ENCODE data around the gene GRID1. TPM values are rescaled to one million over a fixed set of nuclear protein-coding genes. Genes with fewer than 3 reads are reported as not detected.

Gene GRID1
- total and polyA plus RNA-seq, 10 of the 15 experiments (the other 5 are each of a cell fraction or from before 2014, with no cell fraction given), result 0.04 to 0.62 (median 0.08) TPM; not detected in 5

DNA sequence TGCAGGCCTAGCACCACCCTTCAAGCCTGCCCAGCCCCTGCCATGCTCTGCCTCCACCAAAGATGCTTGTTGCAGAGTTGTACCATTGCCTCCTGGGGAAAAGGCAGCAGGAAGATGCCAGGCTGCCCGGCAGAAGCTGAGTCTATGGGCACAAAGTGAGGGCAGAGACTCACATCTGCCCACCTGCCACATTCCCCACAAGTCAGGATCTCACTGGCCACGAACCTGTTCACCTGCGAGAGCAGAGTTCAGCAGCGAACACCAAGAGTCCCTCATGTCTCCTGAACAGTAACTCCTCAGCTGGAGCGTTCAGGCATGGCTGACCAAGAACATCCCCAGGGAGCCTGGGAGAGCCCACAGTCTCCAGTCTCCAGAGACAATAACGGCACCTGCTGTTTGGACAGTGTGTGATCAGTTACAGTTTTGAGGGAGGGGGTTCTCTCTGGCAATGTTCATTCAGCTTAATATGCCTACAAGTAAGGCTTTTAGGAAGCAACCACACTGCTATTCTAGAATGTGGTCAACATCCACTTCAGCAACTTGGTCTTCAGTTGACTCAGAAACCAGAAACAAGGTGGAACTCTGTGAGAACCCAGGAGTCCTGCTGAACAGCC, 78.5 kb downstream of the GRID1 start:
- peak; percentile 14; the same call in 1 of the 3 replicates for ATAC-seq
- H3K9ac ChIP-seq (ENCODE audit: control insufficient read depth, insufficient read depth, low read length), result no peak overlapping the region
- H3K4me1 ChIP-seq (ENCODE audit: control insufficient read depth, insufficient read depth, low read length), result no peaks in the 10 kb centered on the region
- ChIA-PET CTCF (no interaction called here), RAD21 (ENCODE audit: unreplicated experiment) (no interaction called here), POLR2A (no interaction called here), SMC1A (ENCODE audit: uncharacterized antibody, unreplicated experiment) (no interaction called here)
- H3K36me3 ChIP-seq (ENCODE audit: control insufficient read depth in 2 of 2, insufficient read depth in 2 of 2, low read length in 1 of 2), result no peaks in the 10 kb centered on the region
- H3K27ac ChIP-seq (ENCODE audit: control insufficient read depth, insufficient read depth), result no peak overlapping the region
- no peak overlapping the region for H3K4me2 ChIP-seq (ENCODE audit: control insufficient read depth, insufficient read depth)
- no peaks in the 10 kb centered on the region for H3K9me3 ChIP-seq (replicated peaks; ENCODE audit: control insufficient read depth, insufficient read depth, low read length)
- DNase-seq (ENCODE audit: low read depth, low spot score), result no peak
- intact Hi-C loops (cut with micrococcal nuclease; ENCODE audit: unreplicated experiment), result no loop called here
- FAIRE-seq, result no peak
- no peak overlapping the region for H3K4me3 ChIP-seq
- WGBS (ENCODE audit: insufficient coverage, insufficient replicate concordance, low lambda C conversion rate, missing lambda C conversion rate), result 0% methylated on average over 6 of the region's 6 CpGs
- in situ Hi-C loops (cut with MboI), result no loop called here
- H3K27me3 ChIP-seq (replicated peaks in 1 of 2; ENCODE audit: control insufficient read depth in 2 of 2, insufficient read depth in 2 of 2, low read length in 1 of 2), result no peaks in the 10 kb centered on the region; a peak in 1 of 4 replicates
- no TSS peak for BruUV-seq (replicated peaks)
- H4K20me1 ChIP-seq (ENCODE audit: control insufficient read depth, insufficient read depth), result no peaks in the 10 kb centered on the region; the same call in 1 of the 2 replicates
- H2AFZ ChIP-seq (ENCODE audit: control insufficient read depth, low read depth, low read length), result no peak overlapping the region
- no peaks in the 10 kb centered on the region for H3K79me2 ChIP-seq (ENCODE audit: control insufficient read depth, insufficient read depth, low read length)
- peak; percentile 31 for TF ChIP-seq MEF2B (IDR thresholded peaks at IDR 0.05; ENCODE audit: partially characterized antibody, poor library complexity, severe bottlenecking)
- TF ChIP-seq, protein P1, sequence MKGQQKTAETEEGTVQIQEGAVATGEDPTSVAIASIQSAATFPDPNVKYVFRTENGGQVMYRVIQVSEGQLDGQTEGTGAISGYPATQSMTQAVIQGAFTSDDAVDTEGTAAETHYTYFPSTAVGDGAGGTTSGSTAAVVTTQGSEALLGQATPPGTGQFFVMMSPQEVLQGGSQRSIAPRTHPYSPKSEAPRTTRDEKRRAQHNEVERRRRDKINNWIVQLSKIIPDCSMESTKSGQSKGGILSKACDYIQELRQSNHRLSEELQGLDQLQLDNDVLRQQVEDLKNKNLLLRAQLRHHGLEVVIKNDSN (IDR thresholded peaks at IDR 0.05; ENCODE audit: borderline replicate concordance, extremely low read length, insufficient read depth, low read depth, low read length), result no peak
- peak; percentile 47; the same call in 1 of the 2 replicates for TF ChIP-seq RUNX3 (IDR thresholded peaks at IDR 0.05; ENCODE audit: low read length)
- TF ChIP-seq GABPA (IDR thresholded peaks at IDR 0.05; ENCODE audit: low read depth), result no peak
- no peak for TF ChIP-seq YY1 (IDR thresholded peaks at IDR 0.05; ENCODE audit: low read depth, low read length)
- no peak for TF ChIP-seq KAT2A (conservative IDR thresholded peaks at IDR 0.05; ENCODE audit: control insufficient read depth, low read depth, low read length)
